ENCODE results near the gene CRYBA4. TPM values are rescaled to one million over a fixed set of nuclear protein-coding genes. Genes with fewer than 3 reads are reported as not detected.

CRYBA4 gene
- total RNA-seq, 1 experiment from 2014 or later: not detected

DNA sequence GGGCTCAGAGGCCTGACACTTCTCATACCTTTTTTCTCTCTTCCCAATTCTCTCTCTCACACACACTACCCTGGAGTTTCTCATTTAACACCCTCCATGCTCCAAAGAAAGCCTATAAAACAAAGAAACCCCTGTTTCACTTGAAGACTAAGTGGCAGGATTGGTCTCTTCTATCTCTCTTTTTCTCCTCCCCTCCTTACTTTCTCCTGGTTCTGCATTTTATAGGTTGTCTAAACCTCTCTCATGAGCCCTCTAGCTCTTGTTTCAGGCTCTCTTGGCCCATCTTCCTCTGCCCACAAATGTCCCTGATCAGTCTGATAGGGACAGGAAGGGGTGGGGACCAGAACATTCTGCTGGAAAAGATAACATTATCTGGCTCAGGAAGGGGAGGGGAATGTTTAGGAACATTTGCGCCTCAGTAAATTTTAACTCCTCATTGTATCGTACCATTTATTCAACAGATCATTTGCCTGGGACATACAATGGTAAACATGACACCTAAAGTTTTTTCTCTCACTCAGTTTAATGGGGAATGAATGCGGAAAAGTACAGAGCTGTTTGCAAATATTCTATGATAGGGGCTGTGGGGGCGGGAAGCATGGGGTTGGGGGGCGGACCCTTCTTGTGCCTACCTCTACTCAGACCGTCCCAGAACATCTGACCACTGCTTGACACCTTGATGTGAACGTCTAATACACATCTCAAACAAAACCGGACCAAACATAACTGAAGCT lies 10.8 kb downstream of the CRYBA4 start:
- no peaks in the 10 kb centered on the region for H3K9me3 ChIP-seq (ENCODE audit: low read depth, low read length, poor library complexity, severe bottlenecking)
- no peaks in the 10 kb centered on the region for H3K4me1 ChIP-seq (ENCODE audit: insufficient read depth, low read length, poor library complexity, severe bottlenecking)
- TF ChIP-seq, protein P1, sequence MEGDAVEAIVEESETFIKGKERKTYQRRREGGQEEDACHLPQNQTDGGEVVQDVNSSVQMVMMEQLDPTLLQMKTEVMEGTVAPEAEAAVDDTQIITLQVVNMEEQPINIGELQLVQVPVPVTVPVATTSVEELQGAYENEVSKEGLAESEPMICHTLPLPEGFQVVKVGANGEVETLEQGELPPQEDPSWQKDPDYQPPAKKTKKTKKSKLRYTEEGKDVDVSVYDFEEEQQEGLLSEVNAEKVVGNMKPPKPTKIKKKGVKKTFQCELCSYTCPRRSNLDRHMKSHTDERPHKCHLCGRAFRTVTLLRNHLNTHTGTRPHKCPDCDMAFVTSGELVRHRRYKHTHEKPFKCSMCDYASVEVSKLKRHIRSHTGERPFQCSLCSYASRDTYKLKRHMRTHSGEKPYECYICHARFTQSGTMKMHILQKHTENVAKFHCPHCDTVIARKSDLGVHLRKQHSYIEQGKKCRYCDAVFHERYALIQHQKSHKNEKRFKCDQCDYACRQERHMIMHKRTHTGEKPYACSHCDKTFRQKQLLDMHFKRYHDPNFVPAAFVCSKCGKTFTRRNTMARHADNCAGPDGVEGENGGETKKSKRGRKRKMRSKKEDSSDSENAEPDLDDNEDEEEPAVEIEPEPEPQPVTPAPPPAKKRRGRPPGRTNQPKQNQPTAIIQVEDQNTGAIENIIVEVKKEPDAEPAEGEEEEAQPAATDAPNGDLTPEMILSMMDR (conservative IDR thresholded peaks at IDR 0.05; ENCODE audit: low read depth, low read length): no peak
- TF ChIP-seq EZH2 (IDR thresholded peaks at IDR 0.05; ENCODE audit: borderline replicate concordance, low read depth, low read length, poor library complexity, severe bottlenecking): no peak
- no peak overlapping the region for H3K27ac ChIP-seq (ENCODE audit: low read depth, low read length, poor library complexity, severe bottlenecking)
- no peaks in the 10 kb centered on the region for H3K27me3 ChIP-seq (replicated peaks; ENCODE audit: insufficient read depth, low read depth, low read length, poor library complexity)
- H3K4me3 ChIP-seq (ENCODE audit: low read depth, low read length, poor library complexity, severe bottlenecking): no peak overlapping the region
- CTCF ChIA-PET: interaction anchor here (0.6 kb wide), 1 partner anchor 10 kb away, joined by 3 read pairs; no protein-coding TSS in a partner anchor
- intact Hi-C loops (cut with micrococcal nuclease; ENCODE audit: unreplicated experiment): no loop called here
- H3K36me3 ChIP-seq (ENCODE audit: insufficient read depth, low read length, poor library complexity, severe bottlenecking): no peaks in the 10 kb centered on the region
- POLR2A ChIA-PET (ENCODE audit: low non-redundant PET): no interaction called here
- no TSS peak for BruUV-seq (replicated peaks)
- no peak for DNase-seq (ENCODE audit: low spot score)

GRCh38 chr22:26634189-26634588 lies 12.4 kb downstream of the CRYBA4 start:
- Histone ChIP-seq H3K4me3 (ENCODE audit: low read depth, low read length, poor library complexity, severe bottlenecking) (no peak overlapping the region), H3K36me3 (ENCODE audit: insufficient read depth, low read length, poor library complexity, severe bottlenecking) (no peaks in the 10 kb centered on the region), H3K4me1 (ENCODE audit: insufficient read depth, low read length, poor library complexity, severe bottlenecking) (no peaks in the 10 kb centered on the region), H3K27ac (ENCODE audit: low read depth, low read length, poor library complexity, severe bottlenecking) (no peak overlapping the region), H3K27me3 (replicated peaks; ENCODE audit: insufficient read depth, low read depth, low read length, poor library complexity) (no peaks in the 10 kb centered on the region), H3K9me3 (ENCODE audit: low read depth, low read length, poor library complexity, severe bottlenecking) (no peaks in the 10 kb centered on the region)
- CTCF ChIA-PET: no interaction called here
- intact Hi-C loops (cut with micrococcal nuclease; ENCODE audit: unreplicated experiment): no loop called here
- POLR2A ChIA-PET (ENCODE audit: low non-redundant PET): no interaction called here
- no peak for DNase-seq (ENCODE audit: low spot score)
- no peak for TF ChIP-seq EZH2 (IDR thresholded peaks at IDR 0.05; ENCODE audit: borderline replicate concordance, low read depth, low read length, poor library complexity, severe bottlenecking)
- TF ChIP-seq, protein P1 (conservative IDR thresholded peaks at IDR 0.05; ENCODE audit: low read depth, low read length): no peak
- BruUV-seq (replicated peaks): no TSS peak

DNA sequence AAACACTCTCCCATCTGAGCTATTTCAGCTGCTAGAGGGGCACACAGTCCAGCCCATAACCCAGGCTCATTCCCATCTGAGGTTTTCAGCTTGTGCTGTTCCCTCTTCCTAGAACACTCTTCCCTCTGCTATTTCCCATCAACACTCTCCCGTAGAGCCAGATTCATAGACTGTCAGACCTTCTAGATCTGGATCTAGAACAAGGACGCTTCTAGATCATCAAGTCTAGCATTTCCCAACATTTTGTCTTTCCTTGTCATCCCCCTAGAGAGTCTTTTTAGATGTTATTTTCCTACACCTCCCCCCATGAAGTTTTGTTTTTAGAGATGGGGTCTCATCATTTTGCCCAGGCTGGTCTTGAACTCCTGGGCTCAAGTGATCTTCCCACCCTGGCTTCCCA lies 13.4 kb downstream of the CRYBA4 start:
- CTCF ChIA-PET: no interaction called here

More for the DNA sequence above, 13.4 kb downstream of the CRYBA4 start:
- Histone ChIP-seq H3K27ac (ENCODE audit: low read depth, low read length, poor library complexity, severe bottlenecking) (no peak overlapping the region), H3K9me3 (ENCODE audit: low read depth, low read length, poor library complexity, severe bottlenecking) (no peaks in the 10 kb centered on the region), H3K27me3 (replicated peaks; ENCODE audit: insufficient read depth, low read depth, low read length, poor library complexity) (no peaks in the 10 kb centered on the region), H3K36me3 (ENCODE audit: insufficient read depth, low read length, poor library complexity, severe bottlenecking) (no peaks in the 10 kb centered on the region), H3K4me1 (ENCODE audit: insufficient read depth, low read length, poor library complexity, severe bottlenecking) (no peaks in the 10 kb centered on the region), H3K4me3 (ENCODE audit: low read depth, low read length, poor library complexity, severe bottlenecking) (no peak overlapping the region)
- DNase-seq (ENCODE audit: low spot score): no peak
- intact Hi-C loops (cut with micrococcal nuclease; ENCODE audit: unreplicated experiment): no loop called here
- POLR2A ChIA-PET (ENCODE audit: low non-redundant PET): no interaction called here
- BruUV-seq (replicated peaks): no TSS peak
- TF ChIP-seq, protein P1 (conservative IDR thresholded peaks at IDR 0.05; ENCODE audit: low read depth, low read length): no peak
- no peak for TF ChIP-seq EZH2 (IDR thresholded peaks at IDR 0.05; ENCODE audit: borderline replicate concordance, low read depth, low read length, poor library complexity, severe bottlenecking)
